HG03575 (cell line): ENCODE data around the gene ZNF426.

Experiments
- ATAC-seq: cut with Tn5 transposase; IDR thresholded peaks from one replicate; pipeline ENCODE4 v1.9.1; 2021; ENCODE audit not compliant: unreplicated experiment, insufficient number of reproducible peaks, low FRiP score; ENCODE audit errors: extremely low read depth

Gene ZNF426

GRCh38 chr19:9507285-9507684, 31.2 kb downstream of the ZNF426 start:
- no peak for ATAC-seq

- ATAC-seq: no peak
These were observed 37.6 kb downstream of the ZNF426 start for GRCh38 chr19:9500796-9501195.

GRCh38 chr19:9498183-9498902, 40.1 kb downstream of the ZNF426 start, which contains the start of gene ZNF560:
Gene ZNF560 (minus strand): TSS chr19:9498616. CDS start chr19:9475313, 23,303 bp downstream.
- no peak for ATAC-seq

- no peak for ATAC-seq
These were observed 44.3 kb downstream of the ZNF426 start for GRCh38 chr19:9494096-9494495.

- no peak for ATAC-seq
These were observed 51.4 kb downstream of the ZNF426 start for GRCh38 chr19:9487016-9487415.

GRCh38 chr19:9485140-9485539, 53.3 kb downstream of the ZNF426 start:
- no peak for ATAC-seq

- no peak for ATAC-seq
These were observed 63.5 kb downstream of the ZNF426 start for GRCh38 chr19:9474975-9475374.
